Measurements from ENCODE around the gene THBS2.

THBS2 gene

GRCh38 chr6:169225131-169225576 lies 28.5 kb downstream of the THBS2 start:
- Histone ChIP-seq H3K4me2 (ENCODE audit: low read depth, low read length) (no peak overlapping the region), H3F3A (ENCODE audit: insufficient read depth, low read length) (no peaks in the 10 kb centered on the region), H3K27ac (ENCODE audit: low read length) (no peak overlapping the region), H3K4me1 (ENCODE audit: low read length) (no peaks in the 10 kb centered on the region), H3K9me2 (replicated peaks; ENCODE audit: insufficient read depth, low read length) (no peaks in the 10 kb centered on the region), H3K9ac (ENCODE audit: low read length) (no peak overlapping the region), H4K20me1 (ENCODE audit: insufficient read depth, low read length) (no peaks in the 10 kb centered on the region), H3K9me3 (replicated peaks; ENCODE audit: insufficient read depth, low read length) (no peaks in the 10 kb centered on the region), H3K79me2 (ENCODE audit: low read length) (no peaks in the 10 kb centered on the region), H3K36me3 (replicated peaks; ENCODE audit: insufficient read depth, low read length) (no peaks in the 10 kb centered on the region), H2AFZ (ENCODE audit: low read length) (no peak overlapping the region), H3K4me3 (ENCODE audit: low read length) (no peak overlapping the region), H3K27me3 (replicated peaks; ENCODE audit: insufficient read depth, low read length) (no peaks in the 10 kb centered on the region)
- DNase-seq: no peak
- no peak for TF ChIP-seq EZH2 (optimal IDR thresholded peaks at IDR 0.05; ENCODE audit: low read depth, low read length)

- Histone ChIP-seq H3K9ac (ENCODE audit: low read length) (no peak overlapping the region), H3K4me3 (ENCODE audit: low read length) (no peak overlapping the region), H3K27me3 (replicated peaks; ENCODE audit: insufficient read depth, low read length) (no peaks in the 10 kb centered on the region), H4K20me1 (ENCODE audit: insufficient read depth, low read length) (no peaks in the 10 kb centered on the region), H3K9me2 (replicated peaks; ENCODE audit: insufficient read depth, low read length) (no peaks in the 10 kb centered on the region), H3K9me3 (replicated peaks; ENCODE audit: insufficient read depth, low read length) (no peaks in the 10 kb centered on the region), H3K27ac (ENCODE audit: low read length) (no peak overlapping the region), H3F3A (ENCODE audit: insufficient read depth, low read length) (no peaks in the 10 kb centered on the region), H2AFZ (ENCODE audit: low read length) (no peak overlapping the region), H3K36me3 (replicated peaks; ENCODE audit: insufficient read depth, low read length) (no peaks in the 10 kb centered on the region), H3K4me2 (ENCODE audit: low read depth, low read length) (no peak overlapping the region), H3K4me1 (ENCODE audit: low read length) (no peaks in the 10 kb centered on the region), H3K79me2 (ENCODE audit: low read length) (no peaks in the 10 kb centered on the region)
- no peak for DNase-seq
- TF ChIP-seq CTCF (IDR thresholded peaks at IDR 0.05; ENCODE audit: low read length) (no peak), EZH2 (optimal IDR thresholded peaks at IDR 0.05; ENCODE audit: low read depth, low read length) (no peak), EZH2phosphoT487 (IDR thresholded peaks at IDR 0.05; ENCODE audit: low read length) (no peak)
These were observed 28.9 kb downstream of the THBS2 start for GRCh38 chr6:169224716-169225115.

GRCh38 chr6:169224185-169224695 lies 29.4 kb downstream of the THBS2 start:
- no peak for TF ChIP-seq EZH2 (optimal IDR thresholded peaks at IDR 0.05; ENCODE audit: low read depth, low read length)
- no peak for TF ChIP-seq EZH2phosphoT487 (IDR thresholded peaks at IDR 0.05; ENCODE audit: low read length)
- no peak for TF ChIP-seq CTCF (IDR thresholded peaks at IDR 0.05; ENCODE audit: low read length)
- DNase-seq: no peak
- Histone ChIP-seq H3K4me2 (ENCODE audit: low read depth, low read length) (no peak overlapping the region), H3F3A (ENCODE audit: insufficient read depth, low read length) (no peaks in the 10 kb centered on the region), H3K79me2 (ENCODE audit: low read length) (no peaks in the 10 kb centered on the region), H3K4me3 (ENCODE audit: low read length) (no peak overlapping the region), H2AFZ (ENCODE audit: low read length) (no peak overlapping the region), H3K27ac (ENCODE audit: low read length) (no peak overlapping the region), H3K9ac (ENCODE audit: low read length) (no peak overlapping the region), H3K9me3 (replicated peaks; ENCODE audit: insufficient read depth, low read length) (no peaks in the 10 kb centered on the region), H3K4me1 (ENCODE audit: low read length) (no peaks in the 10 kb centered on the region), H3K27me3 (replicated peaks; ENCODE audit: insufficient read depth, low read length) (no peaks in the 10 kb centered on the region), H3K9me2 (replicated peaks; ENCODE audit: insufficient read depth, low read length) (no peaks in the 10 kb centered on the region), H4K20me1 (ENCODE audit: insufficient read depth, low read length) (no peaks in the 10 kb centered on the region), H3K36me3 (replicated peaks; ENCODE audit: insufficient read depth, low read length) (no peaks in the 10 kb centered on the region)

- Histone ChIP-seq H3K4me3 (ENCODE audit: low read length) (no peak overlapping the region), H3K27me3 (replicated peaks; ENCODE audit: insufficient read depth, low read length) (no peaks in the 10 kb centered on the region), H3K9me3 (replicated peaks; ENCODE audit: insufficient read depth, low read length) (no peaks in the 10 kb centered on the region), H3K79me2 (ENCODE audit: low read length) (no peaks in the 10 kb centered on the region), H3F3A (ENCODE audit: insufficient read depth, low read length) (no peaks in the 10 kb centered on the region), H3K4me1 (ENCODE audit: low read length) (no peaks in the 10 kb centered on the region), H3K9me2 (replicated peaks; ENCODE audit: insufficient read depth, low read length) (no peaks in the 10 kb centered on the region), H2AFZ (ENCODE audit: low read length) (no peak overlapping the region), H3K36me3 (replicated peaks; ENCODE audit: insufficient read depth, low read length) (no peaks in the 10 kb centered on the region), H4K20me1 (ENCODE audit: insufficient read depth, low read length) (no peaks in the 10 kb centered on the region), H3K4me2 (ENCODE audit: low read depth, low read length) (no peak overlapping the region), H3K27ac (ENCODE audit: low read length) (no peak overlapping the region), H3K9ac (ENCODE audit: low read length) (no peak overlapping the region)
- no peak for TF ChIP-seq CTCF (IDR thresholded peaks at IDR 0.05; ENCODE audit: low read length)
- DNase-seq: no peak
These were observed 30.6 kb downstream of the THBS2 start for GRCh38 chr6:169223006-169223405.
